ENCODE data around the gene PTGIR.

DNA sequence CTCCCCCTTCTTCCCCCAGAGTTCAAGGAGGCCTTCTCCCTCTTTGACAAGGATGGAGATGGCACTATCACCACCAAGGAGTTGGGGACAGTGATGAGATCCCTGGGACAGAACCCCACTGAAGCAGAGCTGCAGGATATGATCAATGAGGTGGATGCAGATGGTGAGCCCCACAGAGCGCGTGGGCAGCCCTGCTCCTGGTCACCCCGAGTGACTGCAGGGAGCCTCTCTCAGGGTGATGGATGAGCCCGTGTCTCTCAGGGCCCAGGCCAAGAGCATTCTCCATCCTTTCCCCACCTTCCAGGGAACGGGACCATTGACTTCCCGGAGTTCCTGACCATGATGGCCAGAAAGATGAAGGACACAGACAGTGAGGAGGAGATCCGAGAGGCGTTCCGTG lies 16.7 kb downstream of the PTGIR start:
- TF ChIP-seq EZH2 (IDR thresholded peaks at IDR 0.05; ENCODE audit: insufficient read depth, poor library complexity, severe bottlenecking) (no peak), EZH2phosphoT487 (IDR thresholded peaks at IDR 0.05; ENCODE audit: insufficient read depth, low read depth) (no peak)
